Measurements from ENCODE around the gene EIF3B.

The EIF3B gene

GRCh38 chr7:2379161-2379560 is 24.5 kb downstream of the EIF3B start:
- TF ChIP-seq, protein P1, sequence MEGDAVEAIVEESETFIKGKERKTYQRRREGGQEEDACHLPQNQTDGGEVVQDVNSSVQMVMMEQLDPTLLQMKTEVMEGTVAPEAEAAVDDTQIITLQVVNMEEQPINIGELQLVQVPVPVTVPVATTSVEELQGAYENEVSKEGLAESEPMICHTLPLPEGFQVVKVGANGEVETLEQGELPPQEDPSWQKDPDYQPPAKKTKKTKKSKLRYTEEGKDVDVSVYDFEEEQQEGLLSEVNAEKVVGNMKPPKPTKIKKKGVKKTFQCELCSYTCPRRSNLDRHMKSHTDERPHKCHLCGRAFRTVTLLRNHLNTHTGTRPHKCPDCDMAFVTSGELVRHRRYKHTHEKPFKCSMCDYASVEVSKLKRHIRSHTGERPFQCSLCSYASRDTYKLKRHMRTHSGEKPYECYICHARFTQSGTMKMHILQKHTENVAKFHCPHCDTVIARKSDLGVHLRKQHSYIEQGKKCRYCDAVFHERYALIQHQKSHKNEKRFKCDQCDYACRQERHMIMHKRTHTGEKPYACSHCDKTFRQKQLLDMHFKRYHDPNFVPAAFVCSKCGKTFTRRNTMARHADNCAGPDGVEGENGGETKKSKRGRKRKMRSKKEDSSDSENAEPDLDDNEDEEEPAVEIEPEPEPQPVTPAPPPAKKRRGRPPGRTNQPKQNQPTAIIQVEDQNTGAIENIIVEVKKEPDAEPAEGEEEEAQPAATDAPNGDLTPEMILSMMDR (IDR thresholded peaks at IDR 0.05; ENCODE audit: low read depth, low read length, missing control alignments), result no peak
- Histone ChIP-seq H3K27ac (no peak overlapping the region), H3K36me3 (replicated peaks) (peaks cover 76% of the 10 kb centered on the region), H3K4me3 (ENCODE audit: low read depth, low read length) (no peak overlapping the region), H3K27me3 (replicated peaks) (no peaks in the 10 kb centered on the region)
- DNase-seq, result no peak
- in situ Hi-C loops (cut with HindIII; ENCODE audit: low pct_ligation_motif_present, low sequenced_read_pairs), result no loop called here

DNA sequence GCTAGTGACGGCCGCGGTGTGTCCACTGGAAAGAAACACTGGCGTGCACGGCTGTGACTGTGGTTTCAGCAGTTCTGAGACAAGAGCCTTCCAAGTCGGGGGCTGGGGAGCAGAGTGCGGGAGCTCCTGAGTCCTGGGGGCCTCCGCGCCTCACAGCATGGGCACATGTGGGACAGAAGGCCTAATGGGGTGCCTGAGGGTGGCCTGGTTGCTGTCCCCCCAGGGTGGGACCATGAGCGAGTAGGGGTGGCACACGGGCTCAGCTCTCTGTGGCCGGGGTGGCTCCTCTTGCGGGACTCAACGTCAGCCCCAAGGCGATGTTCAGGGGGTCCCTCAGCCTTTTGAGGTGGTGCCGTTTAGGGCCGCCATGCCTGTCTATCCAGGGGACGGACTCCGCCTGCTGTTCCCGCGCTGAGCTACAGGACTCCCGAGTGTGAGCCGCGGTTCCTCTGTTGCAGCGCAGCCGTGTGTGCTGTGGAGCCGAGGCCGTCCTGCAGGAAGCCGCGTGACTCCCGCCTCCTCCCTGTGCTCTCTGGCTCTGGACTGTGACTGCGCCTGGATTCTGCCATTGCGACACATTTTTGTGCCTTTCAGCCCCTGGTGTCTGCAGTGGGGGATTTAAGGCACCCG is 25.3 kb downstream of the EIF3B start:
- TF ChIP-seq, protein P1 (IDR thresholded peaks at IDR 0.05; ENCODE audit: low read depth, low read length, missing control alignments), result no peak
- Histone ChIP-seq H3K36me3 (replicated peaks) (peaks cover 68% of the 10 kb centered on the region), H3K27me3 (replicated peaks) (no peaks in the 10 kb centered on the region), H3K4me3 (ENCODE audit: low read depth, low read length) (no peak overlapping the region), H3K27ac (no peak overlapping the region)
- in situ Hi-C loops (cut with HindIII; ENCODE audit: low pct_ligation_motif_present, low sequenced_read_pairs), result no loop called here
- no peak for DNase-seq

DNA sequence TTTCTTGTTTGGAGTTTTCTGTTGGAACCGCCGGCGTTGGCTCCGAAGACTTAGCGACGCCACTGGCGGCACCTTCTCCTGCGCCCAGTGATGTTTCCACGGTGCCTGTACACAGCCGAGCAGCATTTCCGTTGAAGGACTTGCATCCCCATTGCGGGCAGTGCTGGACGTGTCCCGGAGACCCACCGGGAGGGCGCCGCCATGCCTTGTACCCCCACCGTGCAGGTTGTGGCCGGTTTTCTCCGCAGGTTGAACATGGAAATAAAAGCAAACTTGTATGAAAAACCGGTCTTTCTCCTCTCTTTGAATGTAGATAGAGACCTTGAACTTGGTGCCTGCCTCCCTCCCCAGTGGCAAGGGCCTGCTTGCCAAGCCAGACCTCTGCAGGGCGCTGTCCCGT is 25.8 kb downstream of the EIF3B start:
- in situ Hi-C loops (cut with HindIII; ENCODE audit: low pct_ligation_motif_present, low sequenced_read_pairs), result no loop called here
- TF ChIP-seq, protein P1 (IDR thresholded peaks at IDR 0.05; ENCODE audit: low read depth, low read length, missing control alignments), result no peak
- H3K27me3 ChIP-seq (replicated peaks), result no peaks in the 10 kb centered on the region
- no peak overlapping the region for H3K4me3 ChIP-seq (ENCODE audit: low read depth, low read length)
- no peak overlapping the region for H3K27ac ChIP-seq
- DNase-seq, result no peak
- H3K36me3 ChIP-seq (replicated peaks), result peaks cover 63% of the 10 kb centered on the region

GRCh38 chr7:2381227-2381626 is 26.6 kb downstream of the EIF3B start:
- no peak for DNase-seq
- TF ChIP-seq, protein P1 (IDR thresholded peaks at IDR 0.05; ENCODE audit: low read depth, low read length, missing control alignments), result no peak
- in situ Hi-C loops (cut with HindIII; ENCODE audit: low pct_ligation_motif_present, low sequenced_read_pairs), result no loop called here
- Histone ChIP-seq H3K4me3 (ENCODE audit: low read depth, low read length) (no peak overlapping the region), H3K27me3 (replicated peaks) (no peaks in the 10 kb centered on the region), H3K36me3 (replicated peaks) (peaks cover 55% of the 10 kb centered on the region), H3K27ac (no peak overlapping the region)

GRCh38 chr7:2381881-2382509 is 27.4 kb downstream of the EIF3B start:
- Histone ChIP-seq H3K27ac (no peak overlapping the region), H3K36me3 (replicated peaks) (peaks cover 48% of the 10 kb centered on the region), H3K4me3 (ENCODE audit: low read depth, low read length) (no peak overlapping the region), H3K27me3 (replicated peaks) (no peaks in the 10 kb centered on the region)
- no peak for DNase-seq
- TF ChIP-seq, protein P1 (IDR thresholded peaks at IDR 0.05; ENCODE audit: low read depth, low read length, missing control alignments), result no peak
- in situ Hi-C loops (cut with HindIII; ENCODE audit: low pct_ligation_motif_present, low sequenced_read_pairs), result no loop called here

Data from brain microvascular endothelial cell (primary cell).